OCI-LY1 (cell line): ENCODE data around the gene CYFIP1.

Experiments
- EZH2 ChIP-seq: fragments of 200-600 bp; sonication (generic), shearing (Covaris generic); IDR thresholded peaks from 2 replicates; pipeline ENCODE4 v1.8.0; 2017; ENCODE audit warnings: borderline replicate concordance, mixed run types, mild to moderate bottlenecking, antibody characterized with exemption, low read length, moderate library complexity, mixed read lengths
- TF ChIP-seq, protein P1 (sequence below): fragments of 200-600 bp; sonication (generic), shearing (Covaris generic); IDR thresholded peaks from 2 replicates; pipeline ENCODE4 v1.5.1; 2017; ENCODE audit warnings: mild to moderate bottlenecking, antibody characterized with exemption, low read length, moderate library complexity, mixed read lengths

DNA sequence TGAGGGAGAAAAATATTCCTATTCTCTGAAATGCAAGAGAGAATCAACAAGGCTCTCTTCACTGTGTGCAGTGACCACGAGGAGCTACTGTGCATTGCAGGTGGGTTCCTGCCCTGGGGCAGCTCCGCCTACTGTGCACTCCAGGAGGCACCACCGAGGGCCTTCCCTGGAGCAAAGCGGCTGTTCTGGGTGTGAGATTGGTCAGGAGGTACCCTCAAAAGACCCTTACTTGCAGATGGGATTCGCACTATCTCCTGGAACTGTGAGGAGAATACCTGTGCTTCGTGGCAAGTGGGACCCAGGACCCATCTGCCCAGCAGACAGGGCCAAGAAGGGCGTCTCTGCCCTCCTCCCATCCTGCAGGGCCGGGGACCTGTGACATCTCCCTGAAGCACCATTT, 68.9 kb downstream of the CYFIP1 start:
- TF ChIP-seq, protein P1, sequence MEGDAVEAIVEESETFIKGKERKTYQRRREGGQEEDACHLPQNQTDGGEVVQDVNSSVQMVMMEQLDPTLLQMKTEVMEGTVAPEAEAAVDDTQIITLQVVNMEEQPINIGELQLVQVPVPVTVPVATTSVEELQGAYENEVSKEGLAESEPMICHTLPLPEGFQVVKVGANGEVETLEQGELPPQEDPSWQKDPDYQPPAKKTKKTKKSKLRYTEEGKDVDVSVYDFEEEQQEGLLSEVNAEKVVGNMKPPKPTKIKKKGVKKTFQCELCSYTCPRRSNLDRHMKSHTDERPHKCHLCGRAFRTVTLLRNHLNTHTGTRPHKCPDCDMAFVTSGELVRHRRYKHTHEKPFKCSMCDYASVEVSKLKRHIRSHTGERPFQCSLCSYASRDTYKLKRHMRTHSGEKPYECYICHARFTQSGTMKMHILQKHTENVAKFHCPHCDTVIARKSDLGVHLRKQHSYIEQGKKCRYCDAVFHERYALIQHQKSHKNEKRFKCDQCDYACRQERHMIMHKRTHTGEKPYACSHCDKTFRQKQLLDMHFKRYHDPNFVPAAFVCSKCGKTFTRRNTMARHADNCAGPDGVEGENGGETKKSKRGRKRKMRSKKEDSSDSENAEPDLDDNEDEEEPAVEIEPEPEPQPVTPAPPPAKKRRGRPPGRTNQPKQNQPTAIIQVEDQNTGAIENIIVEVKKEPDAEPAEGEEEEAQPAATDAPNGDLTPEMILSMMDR: no peak
- no peak for TF ChIP-seq EZH2
